ENCODE results near the gene BTBD16. TPM values are rescaled to one million over a fixed set of nuclear protein-coding genes. Genes with fewer than 3 reads are reported as not detected.

Gene BTBD16
- total RNA-seq, 6 experiments from 2014 or later, result not detected

DNA sequence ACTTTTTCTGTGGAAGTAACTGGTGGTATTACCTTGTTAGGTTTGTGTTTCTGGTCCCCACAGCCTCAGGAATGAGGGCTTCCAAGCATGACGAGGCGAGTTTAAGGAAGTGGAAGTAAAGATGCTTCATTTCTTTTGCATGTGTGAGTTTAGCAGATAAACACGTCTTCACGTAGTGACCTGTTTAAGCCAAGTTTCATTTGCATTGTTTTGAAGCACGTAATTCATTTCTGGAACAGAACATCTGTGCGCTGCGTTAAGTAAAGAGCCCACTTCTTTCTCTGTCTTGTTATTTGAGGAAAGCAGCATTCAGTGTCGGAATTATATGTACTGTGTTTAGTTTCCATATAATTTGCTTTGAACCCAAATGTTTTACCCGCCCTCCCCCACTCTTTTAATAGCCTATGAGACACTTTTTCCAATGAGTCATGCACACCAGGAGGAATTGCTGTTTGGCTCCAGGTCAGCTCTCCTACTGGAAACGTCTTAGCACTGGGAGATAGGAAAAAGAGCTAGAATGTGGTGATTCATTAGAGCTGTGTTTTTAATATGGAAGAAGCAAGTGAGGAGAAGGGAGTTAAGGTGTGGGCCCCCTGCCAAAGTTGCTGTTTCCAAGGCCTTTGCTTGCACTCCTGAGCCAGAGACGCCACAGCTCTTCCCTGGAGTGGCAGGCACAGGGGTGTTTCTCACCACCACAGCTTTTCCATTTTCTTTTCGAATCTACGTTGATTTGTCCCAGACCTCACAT, 36.7 kb downstream of the BTBD16 start:
- no peak for TF ChIP-seq CTCF (IDR thresholded peaks at IDR 0.05)
- DNase-seq, result peak; percentile 96
- peak overlapping the region; percentile 85 for H3K4me3 Mint-ChIP-seq
- peaks cover 9% of the 10 kb centered on the region; the same call in 1 of the 2 replicates for H3K9me3 Mint-ChIP-seq
- H3K27ac Mint-ChIP-seq, result peak overlapping the region; percentile 96
- peaks cover 20% of the 10 kb centered on the region for H3K4me1 Mint-ChIP-seq (ENCODE audit: low read depth)
- peaks cover 10% of the 10 kb centered on the region for H3K27me3 Mint-ChIP-seq (ENCODE audit: insufficient read depth)
- peaks cover 7% of the 10 kb centered on the region for H3K36me3 Mint-ChIP-seq (ENCODE audit: low read depth)

GRCh38 chr10:122308417-122309141, 37.5 kb downstream of the BTBD16 start:
- Mint-ChIP-seq H3K27ac (peak overlapping the region; percentile 96), H3K4me3 (peak overlapping the region; percentile 85)

GRCh38 chr10:122310311-122311050, 39.4 kb downstream of the BTBD16 start:
- Mint-ChIP-seq H3K27me3 (ENCODE audit: insufficient read depth) (peaks cover 9% of the 10 kb centered on the region), H3K27ac (no peak overlapping the region), H3K9me3 (peaks cover 7% of the 10 kb centered on the region; the same call in 1 of the 2 replicates), H3K36me3 (ENCODE audit: low read depth) (peaks cover 4% of the 10 kb centered on the region), H3K4me1 (ENCODE audit: low read depth) (peaks cover 20% of the 10 kb centered on the region), H3K4me3 (no peak overlapping the region)
- no peak for TF ChIP-seq CTCF (IDR thresholded peaks at IDR 0.05)
- no peak for DNase-seq

More at GRCh38 chr10:122308417-122309141, 37.5 kb downstream of the BTBD16 start:
- Mint-ChIP-seq H3K36me3 (ENCODE audit: low read depth) (peaks cover 7% of the 10 kb centered on the region), H3K4me1 (ENCODE audit: low read depth) (peaks cover 20% of the 10 kb centered on the region), H3K27me3 (ENCODE audit: insufficient read depth) (peaks cover 10% of the 10 kb centered on the region), H3K9me3 (peaks cover 9% of the 10 kb centered on the region; the same call in 1 of the 2 replicates)
- DNase-seq, result no peak
- no peak for TF ChIP-seq CTCF (IDR thresholded peaks at IDR 0.05)

DNA sequence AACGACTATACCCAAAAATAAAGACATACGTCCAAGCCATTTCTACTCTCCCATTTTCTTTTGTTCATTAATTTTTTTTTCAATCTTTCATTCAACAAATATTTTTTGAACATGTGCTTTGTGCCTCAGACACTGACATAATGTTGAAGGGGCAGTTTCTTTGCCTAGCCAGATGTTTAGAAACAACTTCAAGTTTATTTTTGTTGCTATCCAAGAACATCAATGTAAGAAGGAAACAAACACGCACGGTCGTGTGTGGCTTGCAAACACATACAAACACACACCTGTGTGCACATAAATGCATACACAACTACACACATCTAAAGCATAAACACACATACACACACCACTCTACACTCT, 39.9 kb downstream of the BTBD16 start:
- Mint-ChIP-seq H3K4me1 (ENCODE audit: low read depth) (peaks cover 20% of the 10 kb centered on the region), H3K4me3 (no peak overlapping the region), H3K9me3 (peaks cover 1% of the 10 kb centered on the region; the same call in 1 of the 2 replicates), H3K27me3 (ENCODE audit: insufficient read depth) (peaks cover 11% of the 10 kb centered on the region), H3K27ac (no peak overlapping the region), H3K36me3 (ENCODE audit: low read depth) (no peaks in the 10 kb centered on the region)
- TF ChIP-seq CTCF (IDR thresholded peaks at IDR 0.05), result no peak
- no peak for DNase-seq

- Mint-ChIP-seq H3K4me1 (ENCODE audit: low read depth) (peaks cover 20% of the 10 kb centered on the region), H3K27me3 (ENCODE audit: insufficient read depth) (peaks cover 14% of the 10 kb centered on the region), H3K36me3 (ENCODE audit: low read depth) (no peaks in the 10 kb centered on the region), H3K9me3 (no peaks in the 10 kb centered on the region), H3K4me3 (no peak overlapping the region), H3K27ac (no peak overlapping the region)
- no peak for TF ChIP-seq CTCF (IDR thresholded peaks at IDR 0.05)
- no peak for DNase-seq
Observed at GRCh38 chr10:122311716-122312115, 40.6 kb downstream of the BTBD16 start.
